SH-SY5Y (cell line): ENCODE data around the gene SOX13.

Source experiments
- GATA2 ChIP-seq: IDR thresholded peaks from 2 replicates; pipeline ENCODE4 v1.6.1; 2011; ENCODE audit warnings: mild to moderate bottlenecking, low read depth, low read length
- GATA3 ChIP-seq: IDR thresholded peaks from 2 replicates; pipeline ENCODE4 v1.6.1; 2011; ENCODE audit warnings: low read depth, mild to moderate bottlenecking, low read length, moderate library complexity

DNA sequence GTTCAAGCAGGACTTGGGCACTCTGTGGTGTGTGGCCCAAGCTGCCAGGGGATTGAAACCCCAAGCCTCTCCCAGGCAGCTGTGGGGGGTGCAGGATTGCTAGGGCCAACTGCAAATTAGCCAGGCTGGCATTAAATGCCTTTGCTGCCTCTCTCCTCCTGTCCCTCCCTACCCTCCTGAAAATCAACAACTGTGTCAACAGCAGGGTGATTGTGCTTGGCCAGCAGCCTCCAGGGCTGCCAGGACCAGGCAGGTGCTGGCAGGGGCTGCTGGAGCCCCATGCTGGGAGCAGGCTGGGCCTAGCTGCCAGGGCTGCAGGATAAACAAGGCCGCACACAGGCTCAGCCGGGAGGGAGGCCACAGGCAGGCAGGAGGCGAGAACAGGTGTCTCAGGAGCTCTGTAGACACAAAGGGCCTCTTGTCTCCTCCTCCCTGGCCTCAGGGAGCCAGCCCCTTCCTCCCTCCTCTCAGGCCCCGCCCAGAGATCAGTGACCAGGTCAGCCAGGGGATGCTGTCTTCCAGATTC is 11.4 kb downstream of the SOX13 start:
- no peak for TF ChIP-seq GATA3
- TF ChIP-seq GATA2, result no peak
